ENCODE data around the gene APMAP. TPM values are rescaled to one million over a fixed set of nuclear protein-coding genes. Genes with fewer than 3 reads are reported as not detected.

APMAP gene
- total RNA-seq, 1 donor from 2014 or later, result 71.7 TPM

- H3K4me3 ChIP-seq, result no peak overlapping the region
- no peak overlapping the region for H2AFZ ChIP-seq (replicated peaks)
- no peaks in the 10 kb centered on the region for H3K36me3 ChIP-seq
- H3F3A ChIP-seq (ENCODE audit: low read depth), result no peaks in the 10 kb centered on the region
- Mint-ChIP-seq H3K27ac (no peak overlapping the region), H3K27me3 (ENCODE audit: insufficient read depth, low read depth) (peaks cover 9% of the 10 kb centered on the region), H3K36me3 (no peaks in the 10 kb centered on the region), H3K4me1 (no peaks in the 10 kb centered on the region), H3K4me3 (no peak overlapping the region), H3K9me3 (peaks cover 2% of the 10 kb centered on the region)
- DNase-seq (ENCODE audit: low spot score), result no peak
- no peak overlapping the region for H3K9ac ChIP-seq
- no peaks in the 10 kb centered on the region for H3K9me3 ChIP-seq (ENCODE audit: low read depth)
- no peaks in the 10 kb centered on the region for H3K79me2 ChIP-seq (ENCODE audit: low read depth)
- TF ChIP-seq EZH2phosphoT487 (IDR thresholded peaks at IDR 0.05), result no peak
- TF ChIP-seq CTCF (IDR thresholded peaks at IDR 0.05), result no peak
- no peak for TF ChIP-seq EZH2 (IDR thresholded peaks at IDR 0.05)
- no peaks in the 10 kb centered on the region for H4K20me1 ChIP-seq (ENCODE audit: low read depth)
- H3K27me3 ChIP-seq, result no peaks in the 10 kb centered on the region
- H3K4me1 ChIP-seq, result no peaks in the 10 kb centered on the region
- H3K27ac ChIP-seq, result no peak overlapping the region
- H3K4me2 ChIP-seq, result no peak overlapping the region
Observed at GRCh38 chr20:24952376-24953208, 40.0 kb downstream of the APMAP start.

GRCh38 chr20:24951536-24952083 is 40.9 kb downstream of the APMAP start:
- Histone ChIP-seq H3K4me2 (no peak overlapping the region), H3K9ac (no peak overlapping the region), H3F3A (ENCODE audit: low read depth) (no peaks in the 10 kb centered on the region), H3K4me1 (no peaks in the 10 kb centered on the region), H4K20me1 (ENCODE audit: low read depth) (no peaks in the 10 kb centered on the region), H3K36me3 (no peaks in the 10 kb centered on the region), H2AFZ (replicated peaks) (no peak overlapping the region), H3K4me3 (no peak overlapping the region), H3K9me3 (ENCODE audit: low read depth) (no peaks in the 10 kb centered on the region), H3K27ac (no peak overlapping the region), H3K79me2 (ENCODE audit: low read depth) (no peaks in the 10 kb centered on the region), H3K27me3 (no peaks in the 10 kb centered on the region)
- TF ChIP-seq CTCF (IDR thresholded peaks at IDR 0.05), result no peak
- no peak for TF ChIP-seq EZH2 (IDR thresholded peaks at IDR 0.05)
- TF ChIP-seq EZH2phosphoT487 (IDR thresholded peaks at IDR 0.05), result no peak
- Mint-ChIP-seq H3K4me1 (no peaks in the 10 kb centered on the region), H3K4me3 (no peak overlapping the region), H3K36me3 (no peaks in the 10 kb centered on the region), H3K27me3 (ENCODE audit: insufficient read depth, low read depth) (peaks cover 9% of the 10 kb centered on the region), H3K27ac (no peak overlapping the region), H3K9me3 (peaks cover 9% of the 10 kb centered on the region)
- no peak for DNase-seq (ENCODE audit: low spot score)

- Histone ChIP-seq H3K27me3 (no peaks in the 10 kb centered on the region), H4K20me1 (ENCODE audit: low read depth) (no peaks in the 10 kb centered on the region), H3K9ac (no peak overlapping the region), H3K36me3 (no peaks in the 10 kb centered on the region), H3K4me1 (no peaks in the 10 kb centered on the region), H3K27ac (no peak overlapping the region), H2AFZ (replicated peaks) (no peak overlapping the region), H3K9me3 (ENCODE audit: low read depth) (no peaks in the 10 kb centered on the region), H3K4me3 (no peak overlapping the region), H3K79me2 (ENCODE audit: low read depth) (no peaks in the 10 kb centered on the region), H3K4me2 (no peak overlapping the region), H3F3A (ENCODE audit: low read depth) (no peaks in the 10 kb centered on the region)
- TF ChIP-seq EZH2 (IDR thresholded peaks at IDR 0.05) (no peak), CTCF (IDR thresholded peaks at IDR 0.05) (no peak), EZH2phosphoT487 (IDR thresholded peaks at IDR 0.05) (no peak)
- Mint-ChIP-seq H3K9me3 (peaks cover 9% of the 10 kb centered on the region), H3K27me3 (ENCODE audit: insufficient read depth, low read depth) (peaks cover 9% of the 10 kb centered on the region), H3K36me3 (no peaks in the 10 kb centered on the region), H3K27ac (no peak overlapping the region), H3K4me1 (no peaks in the 10 kb centered on the region), H3K4me3 (no peak overlapping the region)
- DNase-seq (ENCODE audit: low spot score), result no peak
Observed at GRCh38 chr20:24950836-24951525, 41.6 kb downstream of the APMAP start.

Measured in neural progenitor cell (in vitro differentiated cells).